Motor neuron (in vitro differentiated cells): Measurements from ENCODE around the gene HBEGF. TPM values are rescaled to one million over a fixed set of nuclear protein-coding genes. Genes with fewer than 3 reads are reported as not detected.
A peak's percentile ranks its signal among the peaks of the same experiment; 100 is the strongest.

Experiments used
- ATAC-seq, 8 experiments: fragments of 200-7000 bp; cut with Tn5 transposase; replicated peaks in 6 of 8; 2 replicates each; pipeline ENCODE4 v1.8.0; 2021; ENCODE audit warnings: mild to moderate bottlenecking in 8 of 8, moderate library complexity in 8 of 8
- H3K27ac ChIP-seq, 2 donors: fragments of 250-450 bp; sonication (Bioruptor Pico); 2 replicates each; pipeline ENCODE4 v1.9.0; 2021; ENCODE audit warnings: antibody characterized with exemption in 2 of 2, mild to moderate bottlenecking in 2 of 2, moderate library complexity in 1 of 2
- H3K4me1 ChIP-seq, 2 donors: fragments of 250-450 bp; sonication (Bioruptor Pico); replicated peaks in 1 of 2; 2 replicates each; pipeline ENCODE4 v1.6.1; 2021; ENCODE audit warnings: antibody characterized with exemption in 2 of 2, mild to moderate bottlenecking in 2 of 2, moderate library complexity in 1 of 2
- H3K4me3 ChIP-seq, 5 donors: fragments of 250-450 bp; sonication (Bioruptor Pico); 2 replicates each; pipeline ENCODE4 v1.9.0; 2021; ENCODE audit warnings: antibody characterized with exemption in 5 of 5, mild to moderate bottlenecking in 5 of 5, moderate library complexity in 4 of 5
- WGBS, 10 experiments: fragments of 450-650 bp; shearing (Covaris generic); methylation state at CpG; one replicate each; pipeline ENCODE4 v1.0.0; 2022; 5-methylcytosine and 5-hydroxymethylcytosine counted together
- in situ Hi-C, 9 experiments: fragments of 400-800 bp; cut with MboI; loops; one replicate each; pipeline ENCODE4 v1.15.0; 2021; ENCODE audit warnings: low sequenced_read_pairs in 9 of 9, low pct_unique_long_range_greater_than_20kb in 2 of 9; ENCODE audit not compliant: unreplicated experiment in 9 of 9
- total RNA-seq, 8 experiments: library from RNA; unstranded; fragments of 300-600 nt; gene quantifications; 2 replicates each; pipeline versions ENCODE4 v1.2.3 to v1.2.4, GENCODE V29; 2022

HBEGF gene
- total RNA-seq, 8 experiments from 2014 or later = 0.54 to 36.0 (median 1.9) TPM

DNA sequence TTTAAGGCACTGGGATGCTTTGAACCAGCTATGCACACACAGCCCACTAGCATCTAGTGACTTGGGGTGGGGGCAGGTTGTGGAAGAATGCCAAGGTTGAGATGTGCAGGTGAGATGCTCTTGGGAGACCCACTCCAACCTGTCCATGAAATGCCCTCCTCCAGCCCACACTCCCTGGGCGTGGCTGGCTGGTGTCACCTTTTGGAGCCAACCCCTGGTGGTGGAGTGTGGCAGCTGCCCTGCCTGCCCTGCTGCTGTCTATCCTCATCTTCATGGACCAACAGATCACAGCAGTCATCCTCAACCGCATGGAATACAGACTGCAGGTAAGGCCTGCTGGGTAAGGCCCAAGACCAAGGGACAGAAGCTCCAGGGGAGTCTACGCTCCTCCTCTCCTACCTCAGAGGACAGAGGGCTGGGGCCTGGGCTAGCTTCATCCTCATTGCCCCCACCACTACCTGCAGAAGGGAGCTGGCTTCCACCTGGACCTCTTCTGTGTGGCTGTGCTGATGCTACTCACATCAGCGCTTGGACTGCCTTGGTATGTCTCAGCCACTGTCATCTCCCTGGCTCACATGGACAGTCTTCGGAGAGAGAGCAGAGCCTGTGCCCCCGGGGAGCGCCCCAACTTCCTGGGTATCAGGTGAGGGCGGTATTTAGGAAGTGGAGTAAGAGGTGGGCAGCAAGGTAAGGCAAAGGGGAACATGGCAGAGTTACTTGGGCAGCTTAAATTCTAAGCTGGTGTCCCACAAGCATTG, 21.0 kb upstream of the HBEGF start:
- in situ Hi-C loops = loop anchor here in 2 of 9 experiments (25.0 kb wide), 1 partner anchor 130 kb away; no protein-coding TSS in a partner anchor
- peaks cover 0 to 4% of the 10 kb centered on the region in 2 donors for H3K4me1 ChIP-seq
- H3K27ac ChIP-seq = no peak overlapping the region
- 62 to 100% (median 76%) methylated on average over 1 to 6 of the region's 8 CpGs; no CpG with 5 or more reads in 6 of the 10 experiments for WGBS, 10 experiments
- no peak overlapping the region for H3K4me3 ChIP-seq
- no peak for ATAC-seq

DNA sequence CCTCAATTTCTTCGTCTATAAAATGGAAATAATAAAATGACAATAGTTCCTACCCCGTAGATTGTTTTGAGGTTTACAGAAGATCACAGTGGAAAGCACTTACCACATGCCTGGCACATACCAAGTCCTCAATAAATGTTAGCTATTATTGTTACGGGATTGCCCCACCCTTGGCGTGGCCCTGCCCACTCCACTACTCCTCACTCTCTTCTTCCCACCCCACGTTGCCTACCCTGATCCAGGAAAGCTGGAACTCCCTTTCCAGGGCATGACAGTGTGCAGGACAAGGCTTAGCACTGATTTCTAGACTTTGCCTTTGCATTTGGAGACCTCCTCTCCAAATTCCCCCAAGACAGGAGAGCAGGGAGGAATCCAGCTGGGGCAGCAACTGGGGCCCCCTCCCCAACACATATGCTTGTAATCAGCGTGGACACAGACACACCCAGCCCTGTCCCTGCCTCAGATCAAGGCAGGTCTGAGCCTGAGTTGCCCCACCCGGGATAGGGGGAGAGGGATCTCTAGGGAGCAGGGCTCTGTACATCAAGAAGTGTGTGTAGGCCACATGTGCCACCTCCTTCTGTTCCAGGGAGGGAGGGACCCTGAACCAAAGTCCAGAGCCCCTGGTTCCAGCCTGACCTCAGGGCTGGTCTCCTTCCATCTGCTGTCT, 20.3 kb upstream of the HBEGF start:
- no peak overlapping the region for H3K4me3 ChIP-seq
- peaks cover 0 to 4% of the 10 kb centered on the region in 2 donors for H3K4me1 ChIP-seq
- peak in 3 of 8 experiments; percentile 13 to 75 (median 62) for ATAC-seq
- H3K27ac ChIP-seq = no peak overlapping the region
- in situ Hi-C loops = loop anchor here in 2 of 9 experiments (25.0 kb wide), 1 partner anchor 129 kb away; no protein-coding TSS in a partner anchor
- 10 to 100% (median 75%) methylated on average over 1 to 4 of the region's 7 CpGs; no CpG with 5 or more reads in 2 of the 10 experiments for WGBS, 10 experiments

DNA sequence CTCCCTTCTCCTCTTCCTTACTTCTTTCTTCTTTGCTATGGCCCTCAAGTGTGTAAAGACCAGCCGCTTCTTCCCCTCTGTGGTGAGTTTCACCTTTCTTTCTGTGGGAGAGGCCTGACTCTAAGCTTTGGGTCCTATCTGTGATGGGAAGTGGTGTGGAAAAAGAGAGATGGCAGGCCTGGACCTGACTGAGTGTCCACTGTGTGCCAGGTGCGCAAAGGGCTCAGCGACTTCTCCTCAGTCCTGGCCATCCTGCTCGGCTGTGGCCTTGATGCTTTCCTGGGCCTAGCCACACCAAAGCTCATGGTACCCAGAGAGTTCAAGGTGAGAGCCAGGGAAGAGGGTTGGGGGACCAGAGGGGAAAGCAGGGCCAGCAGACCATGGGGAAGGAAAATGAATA, 19.5 kb upstream of the HBEGF start:
- WGBS, 10 experiments = 83 to 100% (median 95%) methylated on average over 1 to 3 of the region's 4 CpGs; no CpG with 5 or more reads in 6 of the 10 experiments
- Histone ChIP-seq H3K4me3 (no peak overlapping the region), H3K27ac (no peak overlapping the region), H3K4me1 (peaks cover 0 to 4% of the 10 kb centered on the region in 2 donors)
- ATAC-seq = no peak
- in situ Hi-C loops = loop anchor here in 2 of 9 experiments (25.0 kb wide), 1 partner anchor 129 kb away; no protein-coding TSS in a partner anchor

DNA sequence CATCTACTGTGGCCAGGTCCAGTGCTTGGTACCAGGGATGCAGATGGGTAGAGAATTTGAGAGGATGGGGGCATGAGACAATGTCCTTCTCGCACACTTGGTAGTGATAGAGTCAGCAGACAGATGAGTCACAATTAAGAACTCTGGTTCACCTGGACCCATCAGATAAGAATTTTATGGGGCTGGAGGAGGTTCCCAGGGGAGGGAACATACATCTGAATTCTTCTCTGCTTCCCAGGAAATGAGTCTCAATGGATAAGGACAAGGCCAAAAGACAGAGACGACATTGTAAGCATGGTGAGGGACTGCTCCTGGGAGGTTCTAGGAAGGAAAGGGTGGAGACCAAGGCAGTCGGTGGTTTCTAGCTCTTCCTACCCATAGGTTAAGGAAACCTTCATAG, 18.9 kb upstream of the HBEGF start:
- 56 to 100% (median 93%) methylated on average over 1 to 3 of the region's 3 CpGs; no CpG with 5 or more reads in 3 of the 10 experiments for WGBS, 10 experiments
- H3K4me3 ChIP-seq = no peak overlapping the region
- peaks cover 0 to 4% of the 10 kb centered on the region in 2 donors for H3K4me1 ChIP-seq
- in situ Hi-C loops = loop anchor here in 2 of 9 experiments (25.0 kb wide), 1 partner anchor 128 kb away; no protein-coding TSS in a partner anchor
- ATAC-seq = no peak
- H3K27ac ChIP-seq = no peak overlapping the region

DNA sequence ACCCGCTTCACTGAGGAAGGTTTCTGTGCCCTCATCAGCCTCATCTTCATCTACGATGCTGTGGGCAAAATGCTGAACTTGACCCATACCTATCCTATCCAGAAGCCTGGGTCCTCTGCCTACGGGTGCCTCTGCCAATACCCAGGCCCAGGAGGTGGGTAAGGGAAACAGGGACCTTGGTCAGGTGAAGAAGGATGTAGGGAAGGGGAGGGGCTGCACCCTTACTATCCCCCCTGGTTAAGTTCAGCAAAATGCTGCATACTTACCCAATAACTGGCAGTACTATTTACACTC, 18.0 kb upstream of the HBEGF start:
- H3K4me3 ChIP-seq = no peak overlapping the region
- H3K27ac ChIP-seq = no peak overlapping the region
- peaks cover 0 to 4% of the 10 kb centered on the region in 2 donors for H3K4me1 ChIP-seq
- 20 to 100% (median 100%) methylated on average over 1 to 2 of the region's 3 CpGs; no CpG with 5 or more reads in 5 of the 10 experiments for WGBS, 10 experiments
- no peak for ATAC-seq
- in situ Hi-C loops = loop anchor here in 2 of 9 experiments (25.0 kb wide), 1 partner anchor 127 kb away; no protein-coding TSS in a partner anchor

DNA sequence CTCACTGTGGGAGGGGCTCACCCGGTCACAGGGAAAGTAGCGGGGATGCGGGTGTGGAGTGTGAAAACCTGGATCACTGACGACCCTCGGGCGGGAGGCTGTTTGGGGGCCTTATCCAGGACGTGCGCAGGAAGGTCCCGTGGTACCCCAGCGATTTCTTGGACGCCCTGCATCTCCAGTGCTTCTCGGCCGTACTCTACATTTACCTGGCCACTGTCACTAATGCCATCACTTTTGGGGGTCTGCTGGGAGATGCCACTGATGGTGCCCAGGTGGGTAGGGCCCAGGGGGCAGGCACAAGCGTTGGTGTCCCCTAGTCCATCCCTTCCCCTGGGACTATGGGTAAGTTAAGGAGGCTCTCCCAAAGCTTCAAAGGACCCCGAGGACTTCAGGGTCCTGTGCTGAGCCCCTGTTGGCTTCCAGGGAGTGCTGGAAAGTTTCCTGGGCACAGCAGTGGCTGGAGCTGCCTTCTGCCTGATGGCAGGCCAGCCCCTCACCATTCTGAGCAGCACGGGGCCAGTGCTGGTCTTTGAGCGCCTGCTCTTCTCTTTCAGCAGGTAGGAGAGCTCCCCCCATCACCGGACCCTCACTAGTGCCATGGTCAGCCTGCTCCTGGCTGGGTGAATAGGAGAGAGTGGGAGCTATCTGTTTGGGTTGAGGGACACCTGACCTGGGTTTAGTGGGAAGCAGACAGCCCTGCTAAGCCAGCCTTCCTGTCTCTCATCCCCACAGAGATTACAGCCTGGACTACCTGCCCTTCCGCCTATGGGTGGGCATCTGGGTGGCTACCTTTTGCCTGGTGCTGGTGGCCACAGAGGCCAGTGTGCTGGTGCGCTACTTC, 17.4 kb upstream of the HBEGF start:
- Histone ChIP-seq H3K4me3 (peak overlapping the region in 1 of 5 donors; percentile 18), H3K27ac (no peak overlapping the region), H3K4me1 (peaks cover 0 to 4% of the 10 kb centered on the region in 2 donors)
- in situ Hi-C loops = loop anchor here in 2 of 9 experiments (25.0 kb wide), 1 partner anchor 127 kb away; no protein-coding TSS in a partner anchor
- 76 to 100% (median 92%) methylated on average over 1 to 3 of the region's 20 CpGs; no CpG with 5 or more reads in 6 of the 10 experiments for WGBS, 10 experiments
- ATAC-seq = peak in 3 of 8 experiments; percentile 12 to 26 (median 15)

DNA sequence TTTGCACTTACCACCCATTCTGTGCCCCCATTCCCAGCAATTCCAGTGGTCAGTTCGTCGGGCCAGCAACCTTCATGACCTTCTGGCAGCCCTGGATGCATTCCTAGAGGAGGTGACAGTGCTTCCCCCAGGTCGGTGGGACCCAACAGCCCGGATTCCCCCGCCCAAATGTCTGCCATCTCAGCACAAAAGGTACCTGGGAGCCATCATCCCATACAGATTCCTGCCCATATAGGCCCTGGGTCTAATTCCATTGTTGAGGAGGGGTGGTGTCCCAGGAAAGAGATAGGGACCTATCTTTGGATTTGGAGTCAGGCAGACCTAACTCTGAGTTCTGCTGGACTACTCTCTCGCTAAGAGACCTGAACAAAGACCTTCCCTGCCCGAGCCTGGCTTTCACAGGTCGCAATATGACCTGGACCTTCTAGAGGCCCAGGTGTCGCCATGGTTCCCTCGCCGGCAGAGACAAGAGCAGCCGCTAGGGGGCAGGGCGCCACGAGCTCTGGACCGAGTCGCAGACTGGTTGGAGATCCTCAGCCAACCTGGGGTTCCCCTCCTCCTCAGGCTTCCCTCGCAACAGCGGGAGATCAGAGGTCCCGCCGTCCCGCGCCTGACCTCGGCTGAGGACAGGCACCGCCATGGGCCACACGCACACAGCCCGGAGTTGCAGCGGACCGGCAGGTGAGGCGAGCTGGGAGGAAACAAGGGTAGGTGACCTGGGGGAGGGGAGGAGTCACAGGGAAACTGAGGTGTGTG, 16.6 kb upstream of the HBEGF start:
- no peak overlapping the region for H3K27ac ChIP-seq
- in situ Hi-C loops = loop anchor here in 2 of 9 experiments (25.0 kb wide), 1 partner anchor 126 kb away; no protein-coding TSS in a partner anchor
- ATAC-seq = peak; percentile 74 to 96 (median 85)
- peak overlapping the region in 4 of 5 donors; percentile 9 to 18 (median 14) for H3K4me3 ChIP-seq
- peaks cover 0 to 4% of the 10 kb centered on the region in 2 donors for H3K4me1 ChIP-seq
- 2 to 28% (median 14%) methylated on average over 1 to 13 of the region's 29 CpGs; no CpG with 5 or more reads in 5 of the 10 experiments for WGBS, 10 experiments

DNA sequence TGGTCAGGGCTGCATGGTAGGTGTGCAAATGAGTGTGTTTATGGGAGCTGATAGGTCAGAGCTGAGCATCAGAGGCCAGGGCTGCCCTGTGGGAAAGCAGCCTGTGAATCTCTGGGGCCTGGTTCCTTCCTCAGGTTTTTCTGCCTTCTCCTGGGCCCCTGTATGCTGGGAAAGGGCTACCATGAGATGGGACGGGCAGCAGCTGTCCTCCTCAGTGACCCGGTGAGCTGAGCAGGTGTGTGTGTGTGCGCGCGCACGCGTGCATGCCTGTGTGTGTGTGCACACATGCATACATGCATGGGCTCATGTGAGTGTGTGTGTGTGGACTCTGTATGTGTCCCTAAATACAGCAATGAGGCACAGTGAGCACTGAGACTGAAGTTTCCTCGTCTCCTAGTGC, 15.9 kb upstream of the HBEGF start:
- in situ Hi-C loops = loop anchor here in 2 of 9 experiments (25.0 kb wide), 1 partner anchor 125 kb away; no protein-coding TSS in a partner anchor
- 0 to 100% (median 60%) methylated on average over 1 to 2 of the region's 8 CpGs; no CpG with 5 or more reads in 1 of the 10 experiments for WGBS, 10 experiments

DNA sequence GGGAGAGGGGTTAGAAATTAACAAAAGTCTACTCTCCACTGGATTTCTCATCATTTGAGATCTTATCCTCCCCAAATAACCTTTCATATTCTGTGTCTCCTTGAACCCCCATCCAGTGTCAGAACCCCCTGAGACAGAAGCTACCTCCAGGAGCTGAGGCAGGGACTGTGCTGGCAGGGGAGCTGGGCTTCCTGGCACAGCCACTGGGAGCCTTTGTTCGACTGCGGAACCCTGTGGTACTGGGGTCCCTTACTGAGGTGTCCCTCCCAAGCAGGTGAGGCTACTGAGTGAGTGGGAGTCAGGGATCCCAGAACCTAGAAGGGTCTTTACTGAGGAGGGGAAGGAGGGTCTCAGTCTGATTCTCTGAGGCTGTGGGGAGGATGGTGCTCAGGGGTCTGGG, 15.5 kb upstream of the HBEGF start:
- WGBS, 10 experiments = 75 to 90% methylated on average over 2 of the region's 2 CpGs; no CpG with 5 or more reads in 8 of the 10 experiments
- in situ Hi-C loops = loop anchor here in 2 of 9 experiments (25.0 kb wide), 1 partner anchor 125 kb away; no protein-coding TSS in a partner anchor
- ATAC-seq = no peak

More for the DNA sequence above, 15.9 kb upstream of the HBEGF start:
- peaks cover 2 to 4% of the 10 kb centered on the region in 2 donors for H3K4me1 ChIP-seq
- no peak overlapping the region for H3K4me3 ChIP-seq
- no peak for ATAC-seq
- H3K27ac ChIP-seq = no peak overlapping the region

DNA sequence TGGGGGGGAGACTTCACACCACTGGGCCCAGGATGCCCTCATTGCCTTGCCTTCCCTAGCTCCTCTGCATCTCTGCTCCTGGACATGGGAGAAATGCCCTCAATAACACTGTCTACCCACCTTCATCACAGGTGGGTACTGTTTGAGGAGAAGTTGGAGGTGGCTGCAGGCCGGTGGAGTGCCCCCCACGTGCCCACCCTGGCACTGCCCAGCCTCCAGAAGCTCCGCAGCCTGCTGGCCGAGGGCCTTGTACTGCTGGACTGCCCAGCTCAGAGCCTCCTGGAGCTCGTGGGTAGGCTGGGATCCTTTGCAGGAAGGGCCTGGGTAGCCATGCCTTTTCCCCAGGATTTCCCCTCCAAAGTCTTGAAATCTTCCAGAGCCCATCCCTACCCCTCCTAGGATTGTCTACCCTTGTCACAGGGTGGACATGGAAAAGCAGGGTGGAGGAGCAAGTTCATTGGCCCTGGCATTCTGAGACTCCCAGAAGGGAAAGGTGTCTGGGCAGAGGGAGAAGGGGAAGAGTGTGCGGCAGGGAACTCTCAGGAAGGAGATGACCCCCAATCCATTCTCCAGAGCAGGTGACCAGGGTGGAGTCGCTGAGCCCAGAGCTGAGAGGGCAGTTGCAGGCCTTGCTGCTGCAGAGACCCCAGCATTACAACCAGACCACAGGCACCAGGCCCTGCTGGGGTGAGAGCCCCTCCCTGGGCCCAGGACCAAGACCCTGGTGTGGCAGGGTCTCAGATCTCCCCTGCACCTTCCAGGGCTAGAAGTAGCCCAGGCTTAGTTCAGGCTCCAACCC, 14.5 kb upstream of the HBEGF start:
- Histone ChIP-seq H3K27ac (no peak overlapping the region), H3K4me1 (peaks cover 3 to 4% of the 10 kb centered on the region in 2 donors), H3K4me3 (no peak overlapping the region)
- in situ Hi-C loops = loop anchor here in 2 of 9 experiments (25.0 kb wide), 1 partner anchor 124 kb away; no protein-coding TSS in a partner anchor
- WGBS, 10 experiments = 0 to 100% (median 60%) methylated on average over 1 to 3 of the region's 7 CpGs; no CpG with 5 or more reads in 5 of the 10 experiments
- ATAC-seq = no peak

More for the DNA sequence above, 15.5 kb upstream of the HBEGF start:
- Histone ChIP-seq H3K27ac (no peak overlapping the region), H3K4me1 (peaks cover 3 to 4% of the 10 kb centered on the region in 2 donors), H3K4me3 (no peak overlapping the region)

DNA sequence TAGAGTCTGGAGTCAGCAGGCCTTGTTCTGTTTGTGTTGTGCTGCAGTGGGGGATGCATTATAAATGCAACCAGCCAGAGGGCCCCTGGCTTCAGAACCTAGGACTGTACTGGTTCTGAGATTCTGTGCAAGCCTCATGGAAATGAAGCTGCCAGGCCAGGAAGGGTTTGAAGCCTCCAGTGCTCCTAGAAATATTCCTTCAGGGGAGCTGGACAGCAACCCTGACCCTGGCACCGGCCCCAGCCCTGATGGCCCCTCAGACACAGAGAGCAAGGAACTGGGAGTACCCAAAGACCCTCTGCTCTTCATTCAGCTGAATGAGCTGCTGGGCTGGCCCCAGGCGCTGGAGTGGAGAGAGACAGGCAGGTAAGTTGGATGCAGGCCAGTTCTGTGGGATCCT, 13.7 kb upstream of the HBEGF start, which contains the start of gene SLC4A9:
Gene SLC4A9 (plus strand): TSS at position 94 of the 400 bp plus-strand sequence. CDS start 43 bp downstream, at position 137.
- no peak for ATAC-seq
- H3K4me3 ChIP-seq = no peak within 1 kb of the TSS
- WGBS, 10 experiments = 86 to 90% methylated on average over 1 to 2 of the region's 2 CpGs; no CpG with 5 or more reads in 8 of the 10 experiments
- in situ Hi-C loops = loop anchor here in 2 of 9 experiments (25.0 kb wide), 1 partner anchor 123 kb away; no protein-coding TSS in a partner anchor
- H3K27ac ChIP-seq = no peak within 1 kb of the TSS
- H3K4me1 ChIP-seq = peaks cover 3 to 4% of the 10 kb centered on the region in 2 donors
